ENCODE measurements around the gene OR56A1. TPM values are rescaled to one million over a fixed set of nuclear protein-coding genes. Genes with fewer than 3 reads are reported as not detected.
A peak's percentile ranks its signal among the peaks of the same experiment; 100 is the strongest.
"Not testable (repeated sequence)": the region's sequence is repeated elsewhere in the genome, so short reads cannot be mapped to it uniquely, and the experiment has no call there.

Gene OR56A1
- not detected in 2 replicates for total RNA-seq (2022)
- not detected for Bru-seq, nascent RNA
- BruChase-seq, experiment 1, labeled RNA remaining after a 6-hour chase = percentile 11 among the genes with signal in this experiment
- percentile 6 among the genes with signal in this experiment for BruChase-seq, experiment 2, labeled RNA remaining after a 2-hour chase
- long read RNA-seq = 0 reads

- Mint-ChIP-seq H3K27me3 (ENCODE audit: unreplicated experiment) (peaks cover 24% of the 10 kb centered on the region), H3K4me1 (ENCODE audit: low read depth, unreplicated experiment) (no peaks in the 10 kb centered on the region), H3K9me3 (ENCODE audit: low read depth, unreplicated experiment) (no peaks in the 10 kb centered on the region), H3K4me3 (ENCODE audit: low read depth, unreplicated experiment) (no peak within 1 kb of the TSS), H3K27ac (ENCODE audit: unreplicated experiment) (no peak within 1 kb of the TSS), H3K36me3 (ENCODE audit: insufficient read depth, unreplicated experiment) (no peaks in the 10 kb centered on the region)
- DNase-seq = no peak
- CTCF ChIA-PET = no interaction called here
- intact Hi-C loops (cut with micrococcal nuclease; ENCODE audit: unreplicated experiment) = no loop called here
- BruUV-seq (replicated peaks) = no TSS peak
- TF ChIP-seq, protein P1, sequence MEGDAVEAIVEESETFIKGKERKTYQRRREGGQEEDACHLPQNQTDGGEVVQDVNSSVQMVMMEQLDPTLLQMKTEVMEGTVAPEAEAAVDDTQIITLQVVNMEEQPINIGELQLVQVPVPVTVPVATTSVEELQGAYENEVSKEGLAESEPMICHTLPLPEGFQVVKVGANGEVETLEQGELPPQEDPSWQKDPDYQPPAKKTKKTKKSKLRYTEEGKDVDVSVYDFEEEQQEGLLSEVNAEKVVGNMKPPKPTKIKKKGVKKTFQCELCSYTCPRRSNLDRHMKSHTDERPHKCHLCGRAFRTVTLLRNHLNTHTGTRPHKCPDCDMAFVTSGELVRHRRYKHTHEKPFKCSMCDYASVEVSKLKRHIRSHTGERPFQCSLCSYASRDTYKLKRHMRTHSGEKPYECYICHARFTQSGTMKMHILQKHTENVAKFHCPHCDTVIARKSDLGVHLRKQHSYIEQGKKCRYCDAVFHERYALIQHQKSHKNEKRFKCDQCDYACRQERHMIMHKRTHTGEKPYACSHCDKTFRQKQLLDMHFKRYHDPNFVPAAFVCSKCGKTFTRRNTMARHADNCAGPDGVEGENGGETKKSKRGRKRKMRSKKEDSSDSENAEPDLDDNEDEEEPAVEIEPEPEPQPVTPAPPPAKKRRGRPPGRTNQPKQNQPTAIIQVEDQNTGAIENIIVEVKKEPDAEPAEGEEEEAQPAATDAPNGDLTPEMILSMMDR (IDR thresholded peaks at IDR 0.05; ENCODE audit: unreplicated experiment) = no peak
Observed at GRCh38 chr11:6030708-6031405, at the start of gene OR56A1. Gene OR56A1, minus strand, starts transcription at chr11:6030758. Its CDS starts 3,066 bp downstream, at chr11:6027692.

GRCh38 chr11:6079463-6079862 lies 48.9 kb upstream of the OR56A1 start:
- TF ChIP-seq, protein P1 (IDR thresholded peaks at IDR 0.05; ENCODE audit: unreplicated experiment) = no peak
- DNase-seq = no peak
- no TSS peak for BruUV-seq (replicated peaks)
- CTCF ChIA-PET = no interaction called here
- peaks cover 49% of the 10 kb centered on the region for H3K27me3 Mint-ChIP-seq (ENCODE audit: unreplicated experiment)
- H3K4me3 Mint-ChIP-seq (ENCODE audit: low read depth, unreplicated experiment) = no peak overlapping the region
- no peaks in the 10 kb centered on the region for H3K9me3 Mint-ChIP-seq (ENCODE audit: low read depth, unreplicated experiment)
- no peaks in the 10 kb centered on the region for H3K36me3 Mint-ChIP-seq (ENCODE audit: insufficient read depth, unreplicated experiment)
- H3K4me1 Mint-ChIP-seq (ENCODE audit: low read depth, unreplicated experiment) = no peaks in the 10 kb centered on the region
- intact Hi-C loops (cut with micrococcal nuclease; ENCODE audit: unreplicated experiment) = no loop called here
- H3K27ac Mint-ChIP-seq (ENCODE audit: unreplicated experiment) = no peak overlapping the region

- H3K4me3 Mint-ChIP-seq (ENCODE audit: low read depth, unreplicated experiment) = no peak overlapping the region
- CTCF ChIA-PET = no interaction called here
- BruUV-seq (replicated peaks) = no TSS peak
- H3K4me1 Mint-ChIP-seq (ENCODE audit: low read depth, unreplicated experiment) = no peaks in the 10 kb centered on the region
- TF ChIP-seq, protein P1 (IDR thresholded peaks at IDR 0.05; ENCODE audit: unreplicated experiment) = no peak
- H3K9me3 Mint-ChIP-seq (ENCODE audit: low read depth, unreplicated experiment) = no peaks in the 10 kb centered on the region
- H3K36me3 Mint-ChIP-seq (ENCODE audit: insufficient read depth, unreplicated experiment) = no peaks in the 10 kb centered on the region
- DNase-seq = no peak
- no peak overlapping the region for H3K27ac Mint-ChIP-seq (ENCODE audit: unreplicated experiment)
- H3K27me3 Mint-ChIP-seq (ENCODE audit: unreplicated experiment) = peaks cover 49% of the 10 kb centered on the region
- intact Hi-C loops (cut with micrococcal nuclease; ENCODE audit: unreplicated experiment) = no loop called here
Observed at GRCh38 chr11:6077723-6078122, 47.2 kb upstream of the OR56A1 start.

DNA sequence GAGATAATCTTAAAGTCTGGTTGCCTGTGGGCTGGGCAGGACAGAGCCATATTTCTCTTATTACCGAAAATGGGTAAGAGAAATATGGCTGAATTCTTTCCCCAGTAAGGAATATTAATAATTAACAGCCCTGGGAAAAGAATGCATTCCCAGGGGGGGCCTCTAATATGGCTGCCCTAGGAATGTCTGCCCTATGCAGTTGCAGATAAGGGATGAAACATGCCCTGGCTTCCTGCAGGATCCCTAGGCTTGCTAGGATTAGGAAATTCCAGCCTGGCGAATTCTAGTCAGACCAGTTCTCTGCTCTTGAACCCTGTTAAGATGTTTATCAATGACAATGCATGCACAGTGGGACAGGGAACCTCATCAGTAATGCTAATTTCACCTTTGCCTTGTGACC lies 45.9 kb upstream of the OR56A1 start:
- H3K27ac Mint-ChIP-seq (ENCODE audit: unreplicated experiment); H3K4me3 Mint-ChIP-seq (ENCODE audit: low read depth, unreplicated experiment); H3K4me1 Mint-ChIP-seq (ENCODE audit: low read depth, unreplicated experiment); intact Hi-C loops (cut with micrococcal nuclease; ENCODE audit: unreplicated experiment); DNase-seq; H3K36me3 Mint-ChIP-seq (ENCODE audit: insufficient read depth, unreplicated experiment); BruUV-seq (replicated peaks); CTCF ChIA-PET; H3K9me3 Mint-ChIP-seq (ENCODE audit: low read depth, unreplicated experiment): not testable (repeated sequence)
- peaks cover 58% of the 10 kb centered on the region for H3K27me3 Mint-ChIP-seq (ENCODE audit: unreplicated experiment)

- Mint-ChIP-seq H3K4me1 (ENCODE audit: low read depth, unreplicated experiment) (no peaks in the 10 kb centered on the region), H3K27me3 (ENCODE audit: unreplicated experiment) (peaks cover 55% of the 10 kb centered on the region), H3K36me3 (ENCODE audit: insufficient read depth, unreplicated experiment) (no peaks in the 10 kb centered on the region), H3K4me3 (ENCODE audit: low read depth, unreplicated experiment) (no peak overlapping the region), H3K9me3 (ENCODE audit: low read depth, unreplicated experiment) (no peaks in the 10 kb centered on the region), H3K27ac (ENCODE audit: unreplicated experiment) (no peak overlapping the region)
- no peak for DNase-seq
- intact Hi-C loops (cut with micrococcal nuclease; ENCODE audit: unreplicated experiment) = no loop called here
- CTCF ChIA-PET = no interaction called here
- no TSS peak for BruUV-seq (replicated peaks)
- TF ChIP-seq, protein P1 (IDR thresholded peaks at IDR 0.05; ENCODE audit: unreplicated experiment) = no peak
Observed at GRCh38 chr11:6067502-6067901, 36.9 kb upstream of the OR56A1 start.
